HL-60 (cell line): ENCODE data around the gene NFATC1.

ENCODE experiments used
- DNase-seq, 2 experiments: peaks; one replicate each; pipeline ENCODE4 v3.0.0-alpha.2; 2010 to 2020; ENCODE audit warnings: low read depth in 1 of 2, low spot score in 1 of 2
- H3K27ac ChIP-seq: fragments of 250-450 bp; sonication (Bioruptor Pico); replicated peaks from 2 replicates; pipeline ENCODE4 v1.5.1; 2020; ENCODE audit warnings: mild to moderate bottlenecking, moderate library complexity
- H3K27me3 ChIP-seq: fragments of 250-450 bp; sonication (Bioruptor Pico); 2 replicates; pipeline ENCODE4 v1.5.1; 2021; ENCODE audit warnings: mild to moderate bottlenecking, moderate library complexity; ENCODE audit not compliant: insufficient read depth, poor library complexity, severe bottlenecking
- H3K4me3 ChIP-seq: replicated peaks from 2 replicates; pipeline ENCODE4 v1.5.1; 2011; ENCODE audit warnings: mild to moderate bottlenecking, control low read depth, low read length; ENCODE audit not compliant: insufficient read depth
- GABPA ChIP-seq: IDR thresholded peaks from 2 replicates; pipeline ENCODE4 v1.6.1; 2012; ENCODE audit warnings: low read depth
- POLR2AphosphoS5 ChIP-seq: IDR thresholded peaks from 2 replicates; pipeline ENCODE4 v1.6.1; 2012; ENCODE audit warnings: low read depth
- SPI1 ChIP-seq: IDR thresholded peaks from 2 replicates; pipeline ENCODE4 v1.6.1; 2012; ENCODE audit warnings: low read depth, mild to moderate bottlenecking, borderline replicate concordance
- TF ChIP-seq, protein P1 (sequence below): IDR thresholded peaks from one replicate; pipeline ENCODE4 v1.5.1; 2011; ENCODE audit warnings: low read length, control low read depth, inconsistent platforms; ENCODE audit not compliant: insufficient read depth
- TF ChIP-seq, protein P2 (sequence below): IDR thresholded peaks from 2 replicates; pipeline ENCODE4 v1.6.1; 2012; ENCODE audit warnings: low read depth; ENCODE audit not compliant: insufficient replicate concordance

NFATC1 gene

DNA sequence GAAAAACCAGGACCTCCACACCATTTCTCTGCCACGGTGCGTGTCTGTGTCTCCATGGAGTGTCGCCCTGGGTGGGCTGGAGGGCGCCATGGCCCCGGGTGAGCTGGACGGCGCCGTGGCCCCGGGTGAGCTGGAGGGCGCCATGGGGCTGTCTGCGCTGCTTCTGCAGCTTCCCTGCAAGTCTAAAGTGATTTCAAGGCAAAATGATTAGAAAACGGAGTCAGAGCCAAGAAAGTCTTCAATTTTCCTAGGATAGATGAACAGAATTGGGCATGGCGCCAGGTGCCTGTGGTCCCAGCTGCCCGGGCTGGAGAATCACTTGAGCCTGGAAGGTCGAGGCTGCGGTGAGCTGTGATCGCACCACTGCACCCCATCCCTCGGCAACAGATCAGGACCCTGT, 27.7 kb upstream of the NFATC1 start:
- no peak for DNase-seq
- no peak for TF ChIP-seq GABPA
- TF ChIP-seq, protein P1, sequence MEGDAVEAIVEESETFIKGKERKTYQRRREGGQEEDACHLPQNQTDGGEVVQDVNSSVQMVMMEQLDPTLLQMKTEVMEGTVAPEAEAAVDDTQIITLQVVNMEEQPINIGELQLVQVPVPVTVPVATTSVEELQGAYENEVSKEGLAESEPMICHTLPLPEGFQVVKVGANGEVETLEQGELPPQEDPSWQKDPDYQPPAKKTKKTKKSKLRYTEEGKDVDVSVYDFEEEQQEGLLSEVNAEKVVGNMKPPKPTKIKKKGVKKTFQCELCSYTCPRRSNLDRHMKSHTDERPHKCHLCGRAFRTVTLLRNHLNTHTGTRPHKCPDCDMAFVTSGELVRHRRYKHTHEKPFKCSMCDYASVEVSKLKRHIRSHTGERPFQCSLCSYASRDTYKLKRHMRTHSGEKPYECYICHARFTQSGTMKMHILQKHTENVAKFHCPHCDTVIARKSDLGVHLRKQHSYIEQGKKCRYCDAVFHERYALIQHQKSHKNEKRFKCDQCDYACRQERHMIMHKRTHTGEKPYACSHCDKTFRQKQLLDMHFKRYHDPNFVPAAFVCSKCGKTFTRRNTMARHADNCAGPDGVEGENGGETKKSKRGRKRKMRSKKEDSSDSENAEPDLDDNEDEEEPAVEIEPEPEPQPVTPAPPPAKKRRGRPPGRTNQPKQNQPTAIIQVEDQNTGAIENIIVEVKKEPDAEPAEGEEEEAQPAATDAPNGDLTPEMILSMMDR: no peak
- TF ChIP-seq, protein P2, sequence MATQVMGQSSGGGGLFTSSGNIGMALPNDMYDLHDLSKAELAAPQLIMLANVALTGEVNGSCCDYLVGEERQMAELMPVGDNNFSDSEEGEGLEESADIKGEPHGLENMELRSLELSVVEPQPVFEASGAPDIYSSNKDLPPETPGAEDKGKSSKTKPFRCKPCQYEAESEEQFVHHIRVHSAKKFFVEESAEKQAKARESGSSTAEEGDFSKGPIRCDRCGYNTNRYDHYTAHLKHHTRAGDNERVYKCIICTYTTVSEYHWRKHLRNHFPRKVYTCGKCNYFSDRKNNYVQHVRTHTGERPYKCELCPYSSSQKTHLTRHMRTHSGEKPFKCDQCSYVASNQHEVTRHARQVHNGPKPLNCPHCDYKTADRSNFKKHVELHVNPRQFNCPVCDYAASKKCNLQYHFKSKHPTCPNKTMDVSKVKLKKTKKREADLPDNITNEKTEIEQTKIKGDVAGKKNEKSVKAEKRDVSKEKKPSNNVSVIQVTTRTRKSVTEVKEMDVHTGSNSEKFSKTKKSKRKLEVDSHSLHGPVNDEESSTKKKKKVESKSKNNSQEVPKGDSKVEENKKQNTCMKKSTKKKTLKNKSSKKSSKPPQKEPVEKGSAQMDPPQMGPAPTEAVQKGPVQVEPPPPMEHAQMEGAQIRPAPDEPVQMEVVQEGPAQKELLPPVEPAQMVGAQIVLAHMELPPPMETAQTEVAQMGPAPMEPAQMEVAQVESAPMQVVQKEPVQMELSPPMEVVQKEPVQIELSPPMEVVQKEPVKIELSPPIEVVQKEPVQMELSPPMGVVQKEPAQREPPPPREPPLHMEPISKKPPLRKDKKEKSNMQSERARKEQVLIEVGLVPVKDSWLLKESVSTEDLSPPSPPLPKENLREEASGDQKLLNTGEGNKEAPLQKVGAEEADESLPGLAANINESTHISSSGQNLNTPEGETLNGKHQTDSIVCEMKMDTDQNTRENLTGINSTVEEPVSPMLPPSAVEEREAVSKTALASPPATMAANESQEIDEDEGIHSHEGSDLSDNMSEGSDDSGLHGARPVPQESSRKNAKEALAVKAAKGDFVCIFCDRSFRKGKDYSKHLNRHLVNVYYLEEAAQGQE: no peak
- TF ChIP-seq POLR2AphosphoS5: no peak
- TF ChIP-seq SPI1: no peak
- Histone ChIP-seq H3K27me3 (no peaks in the 10 kb centered on the region), H3K4me3 (no peak overlapping the region), H3K27ac (no peak overlapping the region)

DNA sequence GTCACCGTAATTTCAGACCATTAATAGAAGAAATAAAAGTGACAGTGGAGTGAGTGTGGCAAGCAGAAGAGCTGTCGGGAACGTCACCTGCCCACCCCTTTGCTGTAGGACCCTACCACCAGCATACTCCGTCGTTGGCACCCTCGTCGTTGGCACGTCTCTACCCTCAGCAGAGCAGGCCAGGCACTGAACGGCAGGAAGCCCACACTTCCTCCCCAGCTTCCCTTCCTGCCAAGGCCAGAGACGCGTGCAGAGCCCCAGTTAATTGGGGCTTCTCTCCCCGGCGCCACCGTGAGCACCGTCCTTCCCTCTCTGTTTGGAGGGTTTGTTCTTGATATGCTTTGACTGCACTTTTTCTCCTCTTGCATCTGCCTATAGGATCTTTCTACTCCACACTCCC, 27.0 kb upstream of the NFATC1 start:
- no peak for DNase-seq
- TF ChIP-seq, protein P2: no peak
- no peak for TF ChIP-seq POLR2AphosphoS5
- TF ChIP-seq SPI1: no peak
- no peak for TF ChIP-seq GABPA
- Histone ChIP-seq H3K27ac (no peak overlapping the region), H3K4me3 (no peak overlapping the region), H3K27me3 (no peaks in the 10 kb centered on the region)

DNA sequence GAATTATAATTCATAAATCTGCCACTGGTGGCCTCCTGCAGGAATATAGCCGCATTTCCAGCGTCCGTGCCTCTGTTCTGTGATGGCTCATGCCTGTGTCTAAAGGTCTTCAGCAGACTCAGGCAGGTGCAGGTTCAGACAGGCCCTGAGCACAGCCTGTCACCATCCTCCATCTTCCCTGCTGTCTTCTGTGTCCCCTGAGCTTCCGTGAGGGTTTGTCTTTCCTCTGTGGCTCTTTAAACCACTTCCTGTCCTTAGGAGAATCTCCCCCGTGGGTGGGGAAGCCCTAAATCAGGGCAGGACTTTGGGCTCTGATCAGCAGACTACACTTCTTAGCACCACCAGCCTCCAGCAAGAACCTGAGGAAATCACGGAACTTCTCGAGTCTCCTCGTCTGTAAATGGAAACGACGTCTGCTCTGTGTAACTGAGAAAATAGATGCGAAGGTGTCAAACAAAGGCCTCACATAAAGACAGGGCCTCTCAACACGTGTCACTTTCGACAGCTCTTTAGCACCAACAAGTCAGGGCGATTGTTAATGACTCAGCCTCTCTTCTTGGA, 24.1 kb upstream of the NFATC1 start:
- no peak for DNase-seq
- Histone ChIP-seq H3K27me3 (no peaks in the 10 kb centered on the region), H3K27ac (no peak overlapping the region), H3K4me3 (no peak overlapping the region)
- 0 out of 2 replicates have a peak, but pooled peaks have one; percentile 17 for TF ChIP-seq GABPA
- TF ChIP-seq, protein P1: no peak

DNA sequence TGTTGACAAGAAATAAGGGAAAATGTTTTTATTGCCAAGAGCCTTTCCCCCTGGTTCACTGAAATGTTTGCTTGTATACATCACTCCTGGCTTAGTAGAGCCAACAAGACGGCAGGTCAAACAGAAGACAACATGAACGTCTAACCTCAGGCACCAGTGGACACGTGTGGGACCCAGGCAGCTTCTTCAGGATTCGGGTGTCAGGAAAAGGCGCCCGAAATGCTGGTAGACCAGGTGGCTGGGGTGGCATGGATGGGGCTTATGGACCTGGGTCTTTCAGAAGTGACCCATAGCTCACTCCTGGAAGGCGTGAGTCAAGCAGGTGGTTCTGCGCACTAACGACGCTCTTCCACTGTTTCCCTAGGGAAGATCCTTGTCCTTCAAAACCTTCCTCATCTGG, 23.3 kb upstream of the NFATC1 start:
- TF ChIP-seq POLR2AphosphoS5: no peak
- no peak for DNase-seq
- Histone ChIP-seq H3K4me3 (no peak overlapping the region), H3K27me3 (no peaks in the 10 kb centered on the region), H3K27ac (no peak overlapping the region)

DNA sequence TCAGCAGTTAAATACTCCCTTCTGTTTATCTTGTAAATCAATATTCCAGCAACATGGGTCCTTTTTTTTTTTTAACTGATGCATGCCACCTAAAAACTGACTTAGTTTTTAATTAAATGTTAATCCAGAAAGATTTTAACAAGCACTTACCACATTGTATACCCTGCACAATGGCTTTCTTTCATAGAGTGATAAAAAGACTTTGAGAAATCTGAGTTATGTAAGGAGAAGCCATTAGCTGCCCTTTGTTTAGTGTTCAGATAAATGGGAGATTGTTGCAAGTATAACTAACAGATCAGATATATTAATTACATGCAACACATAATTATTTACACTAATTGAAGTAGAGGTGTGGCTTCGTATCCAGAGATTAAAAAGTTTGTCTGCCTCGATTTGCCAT, 22.7 kb upstream of the NFATC1 start:
- TF ChIP-seq POLR2AphosphoS5: no peak
- TF ChIP-seq, protein P1: no peak
- TF ChIP-seq GABPA: no peak
- no peak for TF ChIP-seq SPI1
- TF ChIP-seq, protein P2: no peak
- no peak for DNase-seq
- Histone ChIP-seq H3K4me3 (no peak overlapping the region), H3K27ac (no peak overlapping the region), H3K27me3 (no peaks in the 10 kb centered on the region)
